ENCODE data around the gene BICC1.

Gene BICC1

GRCh38 chr10:58481569-58482109 lies 31.0 kb upstream of the BICC1 start:
- no peaks in the 10 kb centered on the region for H3K9me3 ChIP-seq (ENCODE audit: severe bottlenecking)
- no peaks in the 10 kb centered on the region for H3K4me1 ChIP-seq (ENCODE audit: insufficient read depth, poor library complexity, severe bottlenecking)
- DNase-seq (ENCODE audit: low spot score) (no peak), ATAC-seq (ENCODE audit: low read depth) (no peak)
- H3K4me3 ChIP-seq (ENCODE audit: severe bottlenecking), result no peak overlapping the region
- no peak for TF ChIP-seq CTCF (IDR thresholded peaks at IDR 0.05; ENCODE audit: poor library complexity, severe bottlenecking)
- no peaks in the 10 kb centered on the region for H3K36me3 ChIP-seq (ENCODE audit: low read depth)
- no peaks in the 10 kb centered on the region for H3K27me3 ChIP-seq (ENCODE audit: insufficient read depth, poor library complexity, severe bottlenecking)
- H3K27ac ChIP-seq (ENCODE audit: poor library complexity, severe bottlenecking), result no peak overlapping the region

- ATAC-seq (ENCODE audit: low read depth), result no peak
- DNase-seq (ENCODE audit: low spot score), result no peak
These were observed 25.9 kb upstream of the BICC1 start for GRCh38 chr10:58486821-58487220.

GRCh38 chr10:58488921-58489320 lies 23.8 kb upstream of the BICC1 start:
- 0 out of 3 replicates have a peak, but pooled peaks have one; percentile 38 for ATAC-seq (ENCODE audit: low read depth)
- no peaks in the 10 kb centered on the region for H3K36me3 ChIP-seq (ENCODE audit: low read depth)
- DNase-seq (ENCODE audit: low spot score), result no peak

More at GRCh38 chr10:58486821-58487220, 25.9 kb upstream of the BICC1 start:
- Histone ChIP-seq H3K27me3 (ENCODE audit: insufficient read depth, poor library complexity, severe bottlenecking) (no peaks in the 10 kb centered on the region), H3K9me3 (ENCODE audit: severe bottlenecking) (no peaks in the 10 kb centered on the region), H3K27ac (ENCODE audit: poor library complexity, severe bottlenecking) (no peak overlapping the region), H3K4me1 (ENCODE audit: insufficient read depth, poor library complexity, severe bottlenecking) (no peaks in the 10 kb centered on the region), H3K36me3 (ENCODE audit: low read depth) (no peaks in the 10 kb centered on the region), H3K4me3 (ENCODE audit: severe bottlenecking) (no peak overlapping the region)
- no peak for TF ChIP-seq CTCF (IDR thresholded peaks at IDR 0.05; ENCODE audit: poor library complexity, severe bottlenecking)

GRCh38 chr10:58502956-58503355 lies 9.7 kb upstream of the BICC1 start:
- DNase-seq (ENCODE audit: low spot score) (no peak), ATAC-seq (ENCODE audit: low read depth) (no peak)
- Histone ChIP-seq H3K4me3 (ENCODE audit: severe bottlenecking) (no peak overlapping the region), H3K27ac (ENCODE audit: poor library complexity, severe bottlenecking) (no peak overlapping the region), H3K9me3 (ENCODE audit: severe bottlenecking) (no peaks in the 10 kb centered on the region), H3K27me3 (ENCODE audit: insufficient read depth, poor library complexity, severe bottlenecking) (no peaks in the 10 kb centered on the region), H3K36me3 (ENCODE audit: low read depth) (no peaks in the 10 kb centered on the region), H3K4me1 (ENCODE audit: insufficient read depth, poor library complexity, severe bottlenecking) (no peaks in the 10 kb centered on the region)
- no peak for TF ChIP-seq CTCF (IDR thresholded peaks at IDR 0.05; ENCODE audit: poor library complexity, severe bottlenecking)

More at GRCh38 chr10:58488921-58489320, 23.8 kb upstream of the BICC1 start:
- TF ChIP-seq CTCF (IDR thresholded peaks at IDR 0.05; ENCODE audit: poor library complexity, severe bottlenecking), result no peak
- H3K27ac ChIP-seq (ENCODE audit: poor library complexity, severe bottlenecking), result no peak overlapping the region
- no peaks in the 10 kb centered on the region for H3K9me3 ChIP-seq (ENCODE audit: severe bottlenecking)
- no peaks in the 10 kb centered on the region for H3K27me3 ChIP-seq (ENCODE audit: insufficient read depth, poor library complexity, severe bottlenecking)
- no peak overlapping the region for H3K4me3 ChIP-seq (ENCODE audit: severe bottlenecking)
- H3K4me1 ChIP-seq (ENCODE audit: insufficient read depth, poor library complexity, severe bottlenecking), result no peaks in the 10 kb centered on the region

GRCh38 chr10:58508316-58508715 lies 4.4 kb upstream of the BICC1 start:
- no peaks in the 10 kb centered on the region for H3K36me3 ChIP-seq (ENCODE audit: low read depth)

More at GRCh38 chr10:58508316-58508715, 4.4 kb upstream of the BICC1 start:
- no peak for TF ChIP-seq CTCF (IDR thresholded peaks at IDR 0.05; ENCODE audit: poor library complexity, severe bottlenecking)
- no peaks in the 10 kb centered on the region for H3K27me3 ChIP-seq (ENCODE audit: insufficient read depth, poor library complexity, severe bottlenecking)
- DNase-seq (ENCODE audit: low spot score) (no peak), ATAC-seq (ENCODE audit: low read depth) (peak; percentile 35; the same call in 2 of the 3 replicates)
- H3K9me3 ChIP-seq (ENCODE audit: severe bottlenecking), result no peaks in the 10 kb centered on the region
- H3K4me3 ChIP-seq (ENCODE audit: severe bottlenecking), result no peak overlapping the region
- H3K4me1 ChIP-seq (ENCODE audit: insufficient read depth, poor library complexity, severe bottlenecking), result no peaks in the 10 kb centered on the region
- H3K27ac ChIP-seq (ENCODE audit: poor library complexity, severe bottlenecking), result peak overlapping the region; percentile 22
